SK-N-SH (cell line): ENCODE data around the gene STK39.

Experiments
- CTCF ChIP-seq: fragments of 200-600 bp; sonication (generic); IDR thresholded peaks from 2 replicates; pipeline ENCODE4 v1.6.1; 2017; ENCODE audit warnings: antibody characterized with exemption, mild to moderate bottlenecking, moderate library complexity
- EP300 ChIP-seq, 2 experiments: IDR thresholded peaks; 2 replicates each; pipeline versions ENCODE4 v1.4.0 to v1.6.1; 2012; ENCODE audit warnings: borderline replicate concordance in 1 of 2, low read depth in 1 of 2, low read length in 1 of 2
- FOXJ3 ChIP-seq: sonication (generic); formaldehyde crosslinking; IDR thresholded peaks from 2 replicates; pipeline ENCODE4 v1.5.1; 2020; ENCODE audit warnings: mild to moderate bottlenecking, missing genetic modification reagents
- MAX ChIP-seq: IDR thresholded peaks from 2 replicates; pipeline ENCODE4 v1.4.0; 2012; ENCODE audit warnings: low read depth
- MXI1 ChIP-seq: IDR thresholded peaks from 2 replicates; pipeline ENCODE4 v1.6.1; 2012; ENCODE audit warnings: mild to moderate bottlenecking, low read depth, low read length, improper control_type of control experiment
- POLR2AphosphoS5 ChIP-seq: IDR thresholded peaks from 2 replicates; pipeline ENCODE4 v1.6.1; 2012; ENCODE audit warnings: low read depth, low read length
- RAD21 ChIP-seq: IDR thresholded peaks from 2 replicates; pipeline ENCODE4 v1.6.1; 2012; ENCODE audit warnings: mild to moderate bottlenecking, low read length
- RXRA ChIP-seq: IDR thresholded peaks from 2 replicates; pipeline ENCODE4 v1.4.0; 2012; ENCODE audit warnings: low read depth, mild to moderate bottlenecking, borderline replicate concordance
- SMC3 ChIP-seq: IDR thresholded peaks from 2 replicates; pipeline ENCODE4 v1.6.1; 2012; ENCODE audit warnings: low read depth, low read length, improper control_type of control experiment
- TAF1 ChIP-seq: IDR thresholded peaks from 2 replicates; pipeline ENCODE4 v1.6.1; 2012; ENCODE audit warnings: low read depth, mild to moderate bottlenecking, low read length, moderate library complexity, borderline replicate concordance
- TCF12 ChIP-seq: IDR thresholded peaks from 2 replicates; pipeline ENCODE4 v1.4.0; 2012
- TEAD4 ChIP-seq: IDR thresholded peaks from 2 replicates; pipeline ENCODE4 v1.4.0; 2012; ENCODE audit warnings: mild to moderate bottlenecking, borderline replicate concordance; ENCODE audit not compliant: insufficient read depth
- YY1 ChIP-seq: IDR thresholded peaks from 2 replicates; pipeline ENCODE4 v1.4.0; 2012; ENCODE audit warnings: low read depth, mild to moderate bottlenecking

GRCh38 chr2:168254158-168254935 lies 7.0 kb upstream of the STK39 start:
- TF ChIP-seq RAD21 (0 out of 2 replicates have a peak, but pooled peaks have one; percentile 2), POLR2AphosphoS5 (no peak), RXRA (no peak), CTCF (peak; percentile 44), FOXJ3 (no peak), MAX (no peak), TAF1 (no peak), YY1 (no peak), TCF12 (no peak), TEAD4 (no peak), EP300 (IDR thresholded peaks at IDR 0.05; ENCODE audit: borderline replicate concordance in 1 of 2, low read depth in 1 of 2, low read length in 1 of 2) (peak in 1 of 2 experiments; percentile 51; a peak in 2 of 4 replicates), SMC3 (0 out of 2 replicates have a peak, but pooled peaks have one; percentile 21), MXI1 (no peak)
